GM12872 (cell line): ENCODE data around the gene IFT57.

Experiments
- CTCF ChIP-seq: IDR thresholded peaks from 3 replicates; pipeline ENCODE4 v1.5.1; 2011; ENCODE audit warnings: low read depth, mild to moderate bottlenecking, low read length, moderate library complexity; ENCODE audit not compliant: insufficient read depth

Gene IFT57

GRCh38 chr3:108221911-108222852, at the start of gene IFT57:
Gene IFT57, minus strand, starts transcription at chr3:108222424. Its CDS starts 102 bp downstream, at chr3:108222322.
- no peak for TF ChIP-seq CTCF

GRCh38 chr3:108271626-108272025, 49.4 kb upstream of the IFT57 start:
- no peak for TF ChIP-seq CTCF

- TF ChIP-seq CTCF, result no peak
Observed at GRCh38 chr3:108255131-108255530, 32.9 kb upstream of the IFT57 start.

GRCh38 chr3:108251844-108252243, 29.6 kb upstream of the IFT57 start:
- no peak for TF ChIP-seq CTCF

- TF ChIP-seq CTCF, result no peak
Observed at GRCh38 chr3:108251265-108251664, 29.0 kb upstream of the IFT57 start.

GRCh38 chr3:108250626-108251025, 28.4 kb upstream of the IFT57 start:
- no peak for TF ChIP-seq CTCF

GRCh38 chr3:108243243-108243642, 21.0 kb upstream of the IFT57 start:
- TF ChIP-seq CTCF, result no peak
